DND-41 (cell line): ENCODE data around the gene SCAMP5.

Source experiments
- ATAC-seq: fragments of 200-7000 bp; cut with Tn5 transposase; 3 replicates; pipeline ENCODE4 v1.9.1; 2021; ENCODE audit warnings: low read depth; ENCODE audit not compliant: insufficient read depth
- DNase-seq: peaks from one replicate; pipeline ENCODE4 v3.0.0-alpha.2; 2020
- H2AFZ ChIP-seq: 2 replicates; pipeline ENCODE4 v1.6.0; 2012; ENCODE audit warnings: low read depth, low read length
- H3K27ac ChIP-seq: 2 replicates; pipeline ENCODE4 v1.5.1; 2012; ENCODE audit warnings: low read length, inconsistent platforms
- H3K27me3 ChIP-seq: fragments of 200-600 bp; sonication (generic); 2 replicates; pipeline ENCODE4 v1.6.0; 2012; ENCODE audit warnings: low read length, mild to moderate bottlenecking, inconsistent platforms; ENCODE audit not compliant: insufficient read depth, poor library complexity
- H3K36me3 ChIP-seq: 2 replicates; pipeline ENCODE4 v1.5.1; 2012; ENCODE audit warnings: low read length, inconsistent platforms; ENCODE audit not compliant: insufficient read depth
- H3K4me1 ChIP-seq: 2 replicates; pipeline ENCODE4 v1.5.1; 2012; ENCODE audit warnings: mild to moderate bottlenecking, low read length; ENCODE audit not compliant: insufficient read depth
- H3K4me2 ChIP-seq: 2 replicates; pipeline ENCODE4 v1.6.0; 2012; ENCODE audit warnings: mild to moderate bottlenecking, moderate library complexity, low read length, inconsistent platforms; ENCODE audit not compliant: insufficient read depth
- H3K4me3 ChIP-seq, 2 experiments: fragments of 200-600 bp in 1 of 2; shearing (Covaris generic) in 1 of 2; 2 replicates each; pipeline ENCODE4 v1.5.1; 2012 to 2016; ENCODE audit warnings: inconsistent platforms in 2 of 2, low read length in 2 of 2, mild to moderate bottlenecking in 2 of 2, low read depth in 1 of 2, moderate library complexity in 1 of 2
- H3K79me2 ChIP-seq: 2 replicates; pipeline ENCODE4 v1.6.0; 2012; ENCODE audit warnings: low read length, inconsistent platforms; ENCODE audit not compliant: insufficient read depth
- H3K9ac ChIP-seq: 2 replicates; pipeline ENCODE4 v1.6.0; 2012; ENCODE audit warnings: low read depth, mild to moderate bottlenecking, inconsistent platforms, low read length, moderate library complexity
- H3K9me3 ChIP-seq: 2 replicates; pipeline ENCODE4 v1.5.1; 2012; ENCODE audit warnings: low read length, moderate library complexity, mild to moderate bottlenecking, inconsistent platforms; ENCODE audit not compliant: insufficient read depth, severe bottlenecking
- H4K20me1 ChIP-seq: 2 replicates; pipeline ENCODE4 v1.6.0; 2012; ENCODE audit warnings: low read length; ENCODE audit not compliant: insufficient read depth
- EZH2 ChIP-seq: IDR thresholded peaks from 3 replicates; pipeline ENCODE4 v1.6.1; 2012; ENCODE audit warnings: borderline replicate concordance, low read depth, mild to moderate bottlenecking, moderate library complexity, low read length, inconsistent platforms; ENCODE audit not compliant: severe bottlenecking
- TF ChIP-seq, protein P1 (sequence below): IDR thresholded peaks from 2 replicates; pipeline ENCODE4 v1.5.1; 2012; ENCODE audit warnings: borderline replicate concordance, low read length, moderate library complexity, mild to moderate bottlenecking; ENCODE audit not compliant: poor library complexity, severe bottlenecking; ENCODE audit errors: extremely low read depth

Gene SCAMP5

GRCh38 chr15:75036212-75036616 lies 40.9 kb downstream of the SCAMP5 start:
- no peak overlapping the region for H3K4me2 ChIP-seq
- TF ChIP-seq EZH2 = no peak
- TF ChIP-seq, protein P1, sequence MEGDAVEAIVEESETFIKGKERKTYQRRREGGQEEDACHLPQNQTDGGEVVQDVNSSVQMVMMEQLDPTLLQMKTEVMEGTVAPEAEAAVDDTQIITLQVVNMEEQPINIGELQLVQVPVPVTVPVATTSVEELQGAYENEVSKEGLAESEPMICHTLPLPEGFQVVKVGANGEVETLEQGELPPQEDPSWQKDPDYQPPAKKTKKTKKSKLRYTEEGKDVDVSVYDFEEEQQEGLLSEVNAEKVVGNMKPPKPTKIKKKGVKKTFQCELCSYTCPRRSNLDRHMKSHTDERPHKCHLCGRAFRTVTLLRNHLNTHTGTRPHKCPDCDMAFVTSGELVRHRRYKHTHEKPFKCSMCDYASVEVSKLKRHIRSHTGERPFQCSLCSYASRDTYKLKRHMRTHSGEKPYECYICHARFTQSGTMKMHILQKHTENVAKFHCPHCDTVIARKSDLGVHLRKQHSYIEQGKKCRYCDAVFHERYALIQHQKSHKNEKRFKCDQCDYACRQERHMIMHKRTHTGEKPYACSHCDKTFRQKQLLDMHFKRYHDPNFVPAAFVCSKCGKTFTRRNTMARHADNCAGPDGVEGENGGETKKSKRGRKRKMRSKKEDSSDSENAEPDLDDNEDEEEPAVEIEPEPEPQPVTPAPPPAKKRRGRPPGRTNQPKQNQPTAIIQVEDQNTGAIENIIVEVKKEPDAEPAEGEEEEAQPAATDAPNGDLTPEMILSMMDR = no peak
- H2AFZ ChIP-seq = no peak overlapping the region
- no peak overlapping the region for H3K9ac ChIP-seq
- no peak for ATAC-seq
- no peaks in the 10 kb centered on the region for H3K27me3 ChIP-seq
- H3K4me3 ChIP-seq = no peak overlapping the region
- peaks cover 5% of the 10 kb centered on the region for H3K36me3 ChIP-seq
- no peak overlapping the region for H3K27ac ChIP-seq
- DNase-seq = no peak
- H3K4me1 ChIP-seq = no peaks in the 10 kb centered on the region
- H3K9me3 ChIP-seq = no peaks in the 10 kb centered on the region
- H4K20me1 ChIP-seq = peaks cover 5% of the 10 kb centered on the region; the same call in 1 of the 2 replicates
- no peaks in the 10 kb centered on the region for H3K79me2 ChIP-seq

GRCh38 chr15:75037685-75038084 lies 42.3 kb downstream of the SCAMP5 start:
- ATAC-seq = no peak
- no peaks in the 10 kb centered on the region for H3K27me3 ChIP-seq
- peaks cover 5% of the 10 kb centered on the region for H3K36me3 ChIP-seq
- TF ChIP-seq, protein P1 = no peak
- TF ChIP-seq EZH2 = no peak
- no peak overlapping the region for H3K4me2 ChIP-seq
- H3K9ac ChIP-seq = no peak overlapping the region
- H4K20me1 ChIP-seq = peaks cover 8% of the 10 kb centered on the region; the same call in 1 of the 2 replicates
- DNase-seq = no peak
- H3K4me1 ChIP-seq = no peaks in the 10 kb centered on the region
- no peak overlapping the region for H3K27ac ChIP-seq
- H3K79me2 ChIP-seq = no peaks in the 10 kb centered on the region
- no peak overlapping the region for H2AFZ ChIP-seq
- no peaks in the 10 kb centered on the region for H3K9me3 ChIP-seq
- H3K4me3 ChIP-seq = no peak overlapping the region

GRCh38 chr15:75038231-75038630 lies 42.9 kb downstream of the SCAMP5 start:
- Histone ChIP-seq H3K27ac (no peak overlapping the region), H3K9ac (no peak overlapping the region), H4K20me1 (peaks cover 8% of the 10 kb centered on the region; the same call in 1 of the 2 replicates), H2AFZ (no peak overlapping the region), H3K4me1 (no peaks in the 10 kb centered on the region), H3K4me2 (no peak overlapping the region), H3K27me3 (no peaks in the 10 kb centered on the region), H3K36me3 (peaks cover 5% of the 10 kb centered on the region), H3K4me3 (no peak overlapping the region), H3K9me3 (no peaks in the 10 kb centered on the region), H3K79me2 (no peaks in the 10 kb centered on the region)
- TF ChIP-seq EZH2 = no peak
- TF ChIP-seq, protein P1 = no peak
- DNase-seq = no peak
- ATAC-seq = no peak
